ENCODE results near the gene PCBP2.

The PCBP2 gene

DNA sequence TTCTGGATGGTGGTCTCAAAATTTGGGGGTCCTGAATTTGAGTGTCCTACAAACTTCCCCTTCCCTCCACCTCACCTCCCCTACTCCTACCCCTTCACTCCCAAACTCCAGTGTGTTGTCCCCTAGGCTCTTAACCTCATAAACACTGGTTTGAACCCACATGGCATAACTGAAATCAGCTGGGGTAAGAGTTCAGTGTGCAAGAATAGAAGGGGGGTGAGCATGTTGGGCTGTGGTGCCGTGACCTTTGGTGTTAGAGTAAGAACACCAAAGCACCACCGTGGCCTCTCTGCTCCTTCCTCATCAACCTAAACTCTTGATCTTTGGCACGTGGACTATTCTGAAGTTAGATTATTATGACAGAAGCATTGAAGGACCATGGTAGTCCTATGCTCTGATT is 11.0 kb downstream of the PCBP2 start:
- Histone ChIP-seq H3K4me1 (ENCODE audit: control insufficient read depth in 1 of 2, insufficient read depth in 2 of 2, low read length in 2 of 2) (peaks cover 8 to 54% of the 10 kb centered on the region in 2 donors), H3K27ac (ENCODE audit: low read length) (no peak overlapping the region), H3K4me3 (ENCODE audit: low read depth in 1 of 2, low read length in 2 of 2) (no peak overlapping the region), H3K27me3 (ENCODE audit: low read depth, low read length) (no peaks in the 10 kb centered on the region), H3K9me3 (ENCODE audit: control insufficient read depth in 1 of 2, low read length in 2 of 2) (no peaks in the 10 kb centered on the region), H3K36me3 (ENCODE audit: control insufficient read depth in 1 of 2, insufficient read depth in 2 of 2, low read length in 2 of 2) (peaks cover 89 to 99% of the 10 kb centered on the region in 2 donors)

DNA sequence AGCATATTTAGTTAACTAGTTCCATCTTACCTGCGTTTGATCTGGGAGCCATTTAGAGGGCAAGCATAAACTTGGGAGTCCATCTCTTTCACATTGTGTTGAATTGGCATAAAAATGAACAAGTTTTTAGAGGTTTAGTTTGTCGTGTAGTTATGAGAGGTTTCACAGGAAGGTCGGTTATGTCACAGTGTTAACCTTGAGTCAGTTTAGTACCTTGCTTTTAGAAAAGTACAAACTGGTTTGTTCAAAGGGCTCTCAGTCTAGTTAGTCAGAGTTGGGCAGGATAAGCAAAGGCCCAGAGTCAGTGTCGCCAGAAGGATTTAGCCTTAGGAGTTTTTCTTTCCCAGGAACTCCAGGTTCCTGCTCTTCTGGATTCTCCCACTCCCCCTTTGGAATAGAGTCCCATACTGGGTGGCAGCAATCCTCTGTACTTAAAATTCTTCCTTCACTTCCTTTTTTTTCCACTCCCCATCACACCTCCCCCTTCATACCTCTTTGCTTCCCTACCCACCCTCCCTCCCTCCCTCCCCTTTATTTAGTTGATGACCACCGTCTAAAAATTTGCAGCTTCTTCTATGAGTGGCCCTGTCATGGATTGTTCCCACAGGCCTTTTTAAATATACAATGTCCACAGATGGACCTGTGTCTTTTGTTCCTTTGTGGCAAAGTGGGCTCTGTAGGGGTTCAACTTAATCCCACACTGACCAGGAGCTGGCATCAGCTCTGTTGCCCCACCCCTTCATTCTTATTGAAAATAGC is 12.1 kb downstream of the PCBP2 start:
- H3K4me1 ChIP-seq (ENCODE audit: control insufficient read depth in 1 of 2, insufficient read depth in 2 of 2, low read length in 2 of 2): peaks cover 8 to 54% of the 10 kb centered on the region in 2 donors
- H3K9me3 ChIP-seq (ENCODE audit: control insufficient read depth in 1 of 2, low read length in 2 of 2): no peaks in the 10 kb centered on the region
- no peak overlapping the region for H3K4me3 ChIP-seq (ENCODE audit: low read depth in 1 of 2, low read length in 2 of 2)
- H3K27ac ChIP-seq (ENCODE audit: low read length): no peak overlapping the region
- H3K27me3 ChIP-seq (ENCODE audit: low read depth, low read length): no peaks in the 10 kb centered on the region
- peaks cover 94 to 99% of the 10 kb centered on the region in 2 donors for H3K36me3 ChIP-seq (ENCODE audit: control insufficient read depth in 1 of 2, insufficient read depth in 2 of 2, low read length in 2 of 2)

DNA sequence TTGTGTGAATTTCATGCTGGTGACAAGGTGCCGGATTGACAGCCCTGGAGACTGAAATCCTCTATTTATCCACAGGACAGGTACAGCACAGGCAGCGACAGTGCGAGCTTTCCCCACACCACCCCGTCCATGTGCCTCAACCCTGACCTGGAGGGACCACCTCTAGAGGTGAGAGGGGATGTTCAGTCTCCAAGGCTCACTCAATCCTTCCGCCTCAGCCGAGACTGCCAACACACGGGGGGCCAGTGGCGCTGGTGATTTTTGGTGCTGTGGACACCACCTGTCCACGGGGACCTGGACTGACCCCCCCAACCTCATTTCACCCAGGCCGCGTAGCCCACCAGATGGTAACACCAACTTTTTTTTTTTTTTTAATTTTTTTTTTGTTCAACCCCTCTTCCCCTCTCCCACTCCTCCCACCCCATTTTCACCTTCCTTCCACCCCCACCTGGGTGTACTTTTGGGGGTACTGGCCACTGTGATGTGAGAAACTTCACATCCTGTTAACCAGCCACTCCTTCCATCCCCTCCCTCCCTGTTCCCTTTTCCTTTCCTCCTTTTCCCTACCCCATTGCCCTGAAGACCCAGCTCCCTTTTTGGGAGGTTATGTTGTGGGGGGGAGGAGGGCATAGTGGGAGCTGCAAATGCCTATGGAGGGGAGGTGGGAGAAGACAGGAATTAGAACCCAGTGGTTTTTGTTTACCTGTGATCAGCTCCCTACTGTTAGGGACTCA is 12.9 kb downstream of the PCBP2 start:
- Histone ChIP-seq H3K9me3 (ENCODE audit: control insufficient read depth in 1 of 2, low read length in 2 of 2) (no peaks in the 10 kb centered on the region), H3K4me3 (ENCODE audit: low read depth in 1 of 2, low read length in 2 of 2) (no peak overlapping the region), H3K27ac (ENCODE audit: low read length) (no peak overlapping the region), H3K4me1 (ENCODE audit: control insufficient read depth in 1 of 2, insufficient read depth in 2 of 2, low read length in 2 of 2) (peaks cover 8 to 47% of the 10 kb centered on the region in 2 donors), H3K27me3 (ENCODE audit: low read depth, low read length) (no peaks in the 10 kb centered on the region), H3K36me3 (ENCODE audit: control insufficient read depth in 1 of 2, insufficient read depth in 2 of 2, low read length in 2 of 2) (peaks cover 93 to 98% of the 10 kb centered on the region in 2 donors)

DNA sequence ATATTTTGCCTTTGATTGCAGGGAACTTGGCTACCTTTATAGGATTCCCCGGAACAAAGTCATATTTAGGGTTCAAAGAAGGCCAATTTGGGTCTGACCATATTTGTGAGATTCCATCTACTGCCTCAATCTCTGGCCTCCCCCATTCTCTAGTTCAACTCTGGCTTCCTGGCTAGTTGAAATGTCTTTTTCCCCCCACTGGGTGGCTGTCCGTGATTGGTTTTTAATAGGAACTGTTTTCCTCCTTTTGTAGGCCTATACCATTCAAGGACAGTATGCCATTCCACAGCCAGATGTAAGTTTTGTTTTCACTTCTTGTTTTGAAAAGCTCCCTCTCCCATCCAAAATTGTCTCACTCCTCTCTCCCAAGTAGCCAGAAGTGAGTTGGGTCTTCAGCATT is 13.8 kb downstream of the PCBP2 start:
- Histone ChIP-seq H3K4me1 (ENCODE audit: control insufficient read depth in 1 of 2, insufficient read depth in 2 of 2, low read length in 2 of 2) (peaks cover 8 to 39% of the 10 kb centered on the region in 2 donors), H3K9me3 (ENCODE audit: control insufficient read depth in 1 of 2, low read length in 2 of 2) (no peaks in the 10 kb centered on the region), H3K27ac (ENCODE audit: low read length) (no peak overlapping the region), H3K36me3 (ENCODE audit: control insufficient read depth in 1 of 2, insufficient read depth in 2 of 2, low read length in 2 of 2) (peaks cover 89 to 98% of the 10 kb centered on the region in 2 donors), H3K27me3 (ENCODE audit: low read depth, low read length) (no peaks in the 10 kb centered on the region), H3K4me3 (ENCODE audit: low read depth in 1 of 2, low read length in 2 of 2) (no peak overlapping the region)

DNA sequence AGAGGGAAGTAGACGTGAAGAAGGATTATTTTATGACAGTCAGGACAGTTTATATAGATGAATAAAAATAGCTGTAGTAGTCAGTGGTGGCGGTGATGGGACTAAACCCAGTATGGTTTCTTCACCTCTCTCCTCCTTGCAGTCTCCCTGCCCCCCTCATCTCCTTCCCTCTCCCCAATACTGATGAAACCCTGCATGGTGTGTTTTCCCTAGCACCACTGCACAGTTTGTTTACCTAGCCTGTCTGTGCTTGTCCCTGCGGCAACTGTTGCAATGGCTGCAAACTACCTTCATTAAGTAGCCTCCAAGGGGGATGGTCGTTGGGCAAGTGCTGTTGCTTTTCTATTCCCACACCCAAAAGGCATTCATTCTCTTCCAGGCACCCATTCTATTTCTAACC is 14.7 kb downstream of the PCBP2 start:
- Histone ChIP-seq H3K36me3 (ENCODE audit: control insufficient read depth in 1 of 2, insufficient read depth in 2 of 2, low read length in 2 of 2) (peaks cover 85 to 96% of the 10 kb centered on the region in 2 donors), H3K4me1 (ENCODE audit: control insufficient read depth in 1 of 2, insufficient read depth in 2 of 2, low read length in 2 of 2) (peaks cover 2 to 30% of the 10 kb centered on the region in 2 donors), H3K9me3 (ENCODE audit: control insufficient read depth in 1 of 2, low read length in 2 of 2) (no peaks in the 10 kb centered on the region)

DNA sequence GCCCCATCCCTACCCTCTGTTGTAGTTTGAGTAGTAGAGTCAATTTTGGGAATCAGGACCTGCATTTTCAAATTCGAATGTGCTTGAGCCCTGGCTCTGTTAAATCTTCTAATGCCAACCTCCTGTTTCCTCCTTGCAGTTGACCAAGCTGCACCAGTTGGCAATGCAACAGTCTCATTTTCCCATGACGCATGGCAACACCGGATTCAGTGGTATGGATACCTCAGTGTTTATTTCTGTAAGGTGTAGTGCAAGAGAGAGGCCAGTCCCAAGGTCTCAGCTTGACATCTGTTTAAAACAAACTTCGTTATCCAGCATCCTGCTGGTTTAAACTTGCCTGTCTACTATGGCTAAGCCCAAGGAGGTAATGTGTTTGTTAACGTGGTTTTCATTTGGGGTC is 15.2 kb downstream of the PCBP2 start:
- Histone ChIP-seq H3K36me3 (ENCODE audit: control insufficient read depth in 1 of 2, insufficient read depth in 2 of 2, low read length in 2 of 2) (peaks cover 85 to 97% of the 10 kb centered on the region in 2 donors), H3K4me1 (ENCODE audit: control insufficient read depth in 1 of 2, insufficient read depth in 2 of 2, low read length in 2 of 2) (peaks cover 1 to 30% of the 10 kb centered on the region in 2 donors), H3K4me3 (ENCODE audit: low read depth in 1 of 2, low read length in 2 of 2) (no peak overlapping the region), H3K27ac (ENCODE audit: low read length) (no peak overlapping the region), H3K27me3 (ENCODE audit: low read depth, low read length) (no peaks in the 10 kb centered on the region), H3K9me3 (ENCODE audit: control insufficient read depth in 1 of 2, low read length in 2 of 2) (no peaks in the 10 kb centered on the region)

More for the DNA sequence above, 14.7 kb downstream of the PCBP2 start:
- H3K27ac ChIP-seq (ENCODE audit: low read length): no peak overlapping the region
- no peak overlapping the region for H3K4me3 ChIP-seq (ENCODE audit: low read depth in 1 of 2, low read length in 2 of 2)
- no peaks in the 10 kb centered on the region for H3K27me3 ChIP-seq (ENCODE audit: low read depth, low read length)

DNA sequence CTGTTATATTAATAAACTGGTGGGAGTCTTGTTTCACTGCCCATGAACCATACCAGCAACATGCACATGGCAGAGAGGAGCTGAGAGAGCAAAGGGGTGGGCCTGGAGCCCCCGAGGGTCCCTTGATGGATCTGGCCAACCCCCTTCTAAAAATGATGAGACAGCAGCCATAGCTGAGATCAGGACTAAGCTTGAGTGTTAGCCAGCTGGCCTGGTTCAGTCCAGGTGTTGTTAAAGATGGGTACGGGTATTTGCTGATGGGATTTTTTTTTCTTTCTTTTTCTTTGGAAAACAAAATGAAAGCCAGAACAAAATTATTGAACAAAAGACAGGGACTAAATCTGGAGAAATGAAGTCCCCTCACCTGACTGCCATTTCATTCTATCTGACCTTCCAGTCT is 16.0 kb downstream of the PCBP2 start:
- peaks cover 3 to 30% of the 10 kb centered on the region in 2 donors for H3K4me1 ChIP-seq (ENCODE audit: control insufficient read depth in 1 of 2, insufficient read depth in 2 of 2, low read length in 2 of 2)
- H3K4me3 ChIP-seq (ENCODE audit: low read depth in 1 of 2, low read length in 2 of 2): no peak overlapping the region
- H3K27ac ChIP-seq (ENCODE audit: low read length): no peak overlapping the region
- H3K9me3 ChIP-seq (ENCODE audit: control insufficient read depth in 1 of 2, low read length in 2 of 2): no peaks in the 10 kb centered on the region
- H3K27me3 ChIP-seq (ENCODE audit: low read depth, low read length): no peaks in the 10 kb centered on the region
- peaks cover 85 to 97% of the 10 kb centered on the region in 2 donors for H3K36me3 ChIP-seq (ENCODE audit: control insufficient read depth in 1 of 2, insufficient read depth in 2 of 2, low read length in 2 of 2)

DNA sequence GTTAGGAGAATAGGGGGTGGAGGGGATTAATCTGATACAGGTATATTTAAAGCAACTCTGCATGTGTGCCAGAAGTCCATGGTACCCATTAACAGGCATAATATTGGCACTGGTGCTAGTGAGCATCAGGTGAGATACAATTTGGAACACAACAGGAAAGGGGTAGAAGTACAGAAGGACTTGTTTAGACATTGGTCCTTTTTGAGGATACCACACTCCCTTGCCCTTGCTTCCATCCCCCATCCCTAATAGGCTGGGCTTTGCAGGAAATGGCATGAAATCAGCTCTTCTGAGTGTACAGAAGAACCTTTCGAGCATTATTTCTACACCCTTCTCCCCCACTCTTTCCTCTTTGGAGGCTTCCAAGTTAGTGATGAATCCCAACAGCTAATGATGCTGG is 16.4 kb downstream of the PCBP2 start:
- Histone ChIP-seq H3K4me3 (ENCODE audit: low read depth in 1 of 2, low read length in 2 of 2) (no peak overlapping the region), H3K27ac (ENCODE audit: low read length) (no peak overlapping the region), H3K9me3 (ENCODE audit: control insufficient read depth in 1 of 2, low read length in 2 of 2) (no peaks in the 10 kb centered on the region), H3K27me3 (ENCODE audit: low read depth, low read length) (no peaks in the 10 kb centered on the region), H3K36me3 (ENCODE audit: control insufficient read depth in 1 of 2, insufficient read depth in 2 of 2, low read length in 2 of 2) (peaks cover 82 to 97% of the 10 kb centered on the region in 2 donors), H3K4me1 (ENCODE audit: control insufficient read depth in 1 of 2, insufficient read depth in 2 of 2, low read length in 2 of 2) (peaks cover 3 to 31% of the 10 kb centered on the region in 2 donors)

DNA sequence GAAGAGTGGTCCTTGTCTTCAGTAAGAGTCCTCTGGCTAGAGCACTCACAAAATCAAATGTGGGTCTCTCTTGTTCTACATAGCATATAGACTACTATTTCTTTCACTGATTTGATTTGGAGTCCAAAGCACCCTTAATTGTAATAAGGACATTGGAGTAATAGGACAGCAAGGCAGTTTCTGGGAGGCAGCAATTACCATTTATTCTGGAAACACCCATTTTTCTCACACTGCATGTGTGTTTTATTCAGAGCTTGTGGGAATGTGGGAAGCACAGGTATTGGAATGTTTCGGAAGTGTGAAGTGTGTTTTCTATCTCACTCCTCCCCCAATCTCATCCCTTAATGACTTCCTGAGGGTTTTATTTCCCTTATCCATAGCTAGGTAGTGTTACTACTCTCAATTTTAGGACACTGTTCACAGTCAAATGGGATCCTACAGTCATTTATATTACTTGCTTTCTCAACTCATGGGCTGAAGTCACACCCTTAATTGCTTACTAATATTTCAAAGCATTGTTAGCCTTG is 20.2 kb downstream of the PCBP2 start:
- peak overlapping the region; percentile 7 for H3K27ac ChIP-seq (ENCODE audit: low read length)
- H3K4me1 ChIP-seq (ENCODE audit: control insufficient read depth in 1 of 2, insufficient read depth in 2 of 2, low read length in 2 of 2): peaks cover 3 to 52% of the 10 kb centered on the region in 2 donors
- H3K36me3 ChIP-seq (ENCODE audit: control insufficient read depth in 1 of 2, insufficient read depth in 2 of 2, low read length in 2 of 2): peaks cover 83 to 92% of the 10 kb centered on the region in 2 donors

DNA sequence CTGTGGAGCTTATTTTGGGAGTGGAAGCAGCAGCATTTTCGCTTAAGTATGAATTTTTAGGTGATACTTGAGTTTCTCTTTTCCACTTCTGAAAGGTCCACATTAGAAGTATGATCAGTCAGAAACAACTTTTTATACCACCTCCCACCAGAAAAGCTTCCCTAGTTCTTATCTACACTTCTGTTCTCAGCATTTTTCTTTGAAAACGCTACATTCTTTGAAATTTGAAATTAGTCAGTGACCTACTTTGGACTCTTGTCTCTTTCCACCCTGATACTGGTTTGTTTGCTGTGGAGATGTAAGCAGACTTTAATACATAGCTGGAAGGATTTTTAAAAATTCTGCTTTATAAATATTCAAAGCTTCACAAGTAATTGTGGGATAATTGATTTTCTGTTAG is 22.2 kb downstream of the PCBP2 start:
- H3K4me3 ChIP-seq (ENCODE audit: low read depth in 1 of 2, low read length in 2 of 2): no peak overlapping the region
- peaks cover 3 to 52% of the 10 kb centered on the region in 2 donors for H3K4me1 ChIP-seq (ENCODE audit: control insufficient read depth in 1 of 2, insufficient read depth in 2 of 2, low read length in 2 of 2)
- H3K36me3 ChIP-seq (ENCODE audit: control insufficient read depth in 1 of 2, insufficient read depth in 2 of 2, low read length in 2 of 2): peaks cover 74 to 79% of the 10 kb centered on the region in 2 donors
- H3K27ac ChIP-seq (ENCODE audit: low read length): no peak overlapping the region
- no peaks in the 10 kb centered on the region for H3K9me3 ChIP-seq (ENCODE audit: control insufficient read depth in 1 of 2, low read length in 2 of 2)
- no peaks in the 10 kb centered on the region for H3K27me3 ChIP-seq (ENCODE audit: low read depth, low read length)

More for the DNA sequence above, 20.2 kb downstream of the PCBP2 start:
- Histone ChIP-seq H3K27me3 (ENCODE audit: low read depth, low read length) (no peaks in the 10 kb centered on the region), H3K9me3 (ENCODE audit: control insufficient read depth in 1 of 2, low read length in 2 of 2) (no peaks in the 10 kb centered on the region), H3K4me3 (ENCODE audit: low read depth in 1 of 2, low read length in 2 of 2) (no peak overlapping the region)

DNA sequence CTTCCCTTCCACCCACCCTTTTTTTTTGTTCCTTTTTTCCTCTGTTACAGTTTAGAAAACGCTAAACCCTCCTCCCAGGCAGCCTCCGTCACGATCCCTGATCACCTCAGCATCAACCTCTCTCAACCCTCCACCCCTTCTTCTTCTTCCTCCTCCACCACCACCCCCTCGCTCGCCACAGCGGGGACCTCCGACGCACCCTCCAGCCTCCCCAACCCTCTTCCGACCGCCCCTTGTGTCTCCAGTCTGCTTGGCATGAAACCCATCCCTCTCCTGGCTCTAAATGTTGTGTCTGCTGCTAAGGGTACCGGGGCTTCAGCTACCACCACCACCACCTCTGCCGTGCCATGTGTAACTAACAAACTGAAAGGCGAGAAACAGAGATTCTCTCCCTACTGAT is 22.9 kb downstream of the PCBP2 start:
- Histone ChIP-seq H3K27me3 (ENCODE audit: low read depth, low read length) (no peaks in the 10 kb centered on the region), H3K27ac (ENCODE audit: low read length) (no peak overlapping the region), H3K4me1 (ENCODE audit: control insufficient read depth in 1 of 2, insufficient read depth in 2 of 2, low read length in 2 of 2) (peaks cover 3 to 52% of the 10 kb centered on the region in 2 donors), H3K9me3 (ENCODE audit: control insufficient read depth in 1 of 2, low read length in 2 of 2) (no peaks in the 10 kb centered on the region), H3K4me3 (ENCODE audit: low read depth in 1 of 2, low read length in 2 of 2) (no peak overlapping the region), H3K36me3 (ENCODE audit: control insufficient read depth in 1 of 2, insufficient read depth in 2 of 2, low read length in 2 of 2) (peaks cover 76 to 80% of the 10 kb centered on the region in 2 donors)

Data from muscle layer of duodenum (tissue), 2 donors.